Mucosa of descending colon (tissue), 3 donors: Measurements from ENCODE around the gene DOCK4. TPM values are rescaled to one million over a fixed set of nuclear protein-coding genes. Genes with fewer than 3 reads are reported as not detected.

Source experiments
- ATAC-seq: fragments of 200-7000 bp; cut with Tn5 transposase; one replicate; pipeline ENCODE4 v1.9.1; 2020; ENCODE audit warnings: mild to moderate bottlenecking, moderate library complexity
- DNase-seq, 3 donors: peaks; one replicate each; pipeline ENCODE4 v3.0.0-alpha.2; 2020
- H3K36me3 ChIP-seq: fragments of 200-600 bp; one replicate; pipeline ENCODE4 v1.8.0; 2021; ENCODE audit warnings: low read depth, mild to moderate bottlenecking
- H3K4me1 ChIP-seq: fragments of 200-600 bp; one replicate; pipeline ENCODE4 v1.8.0; 2021; ENCODE audit warnings: low read depth, mild to moderate bottlenecking
- H3K4me3 ChIP-seq: fragments of 200-600 bp; one replicate; pipeline ENCODE4 v1.8.0; 2021; ENCODE audit warnings: mild to moderate bottlenecking
- H3K9me3 ChIP-seq: fragments of 200-600 bp; one replicate; pipeline ENCODE4 v1.8.0; 2021; ENCODE audit warnings: mild to moderate bottlenecking
- intact Hi-C, 2 donors: fragments of 100-400 bp; cut with DNase I in 1 of 2; cut with micrococcal nuclease in 1 of 2; formaldehyde crosslinking; loops; one replicate each; pipeline versions ENCODE4 v1.11.0 to v1.11.1; 2022; cut with DNase I, micrococcal nuclease
- total RNA-seq, 3 donors: library from RNA; stranded (reverse); fragmentation: NEBNext Ultra II Directional in 2 of 3; extraction: Animal tissue kit (Norgen Biotek cat#: 25700) in 2 of 3; gene quantifications; one replicate each; pipeline versions ENCODE4 v1.2.1 to v1.2.4, GENCODE V29; 2021 to 2023
- TF ChIP-seq, protein P1 (sequence below): fragments of 200-600 bp; IDR thresholded peaks from one replicate; pipeline ENCODE4 v1.8.0; 2022; ENCODE audit warnings: antibody characterized with exemption, mild to moderate bottlenecking
- donor health status: DM: no; HTN: no; CAD: no; lungs with moderate emphysema.
- donor health status: DM: no; HTN: no; CAD: no.
- donor health status: DM: no; HTN: yes; CAD: no.

The DOCK4 gene
- total RNA-seq, 3 donors from 2014 or later = 9.2 to 18.4 (median 12.7) TPM

DNA sequence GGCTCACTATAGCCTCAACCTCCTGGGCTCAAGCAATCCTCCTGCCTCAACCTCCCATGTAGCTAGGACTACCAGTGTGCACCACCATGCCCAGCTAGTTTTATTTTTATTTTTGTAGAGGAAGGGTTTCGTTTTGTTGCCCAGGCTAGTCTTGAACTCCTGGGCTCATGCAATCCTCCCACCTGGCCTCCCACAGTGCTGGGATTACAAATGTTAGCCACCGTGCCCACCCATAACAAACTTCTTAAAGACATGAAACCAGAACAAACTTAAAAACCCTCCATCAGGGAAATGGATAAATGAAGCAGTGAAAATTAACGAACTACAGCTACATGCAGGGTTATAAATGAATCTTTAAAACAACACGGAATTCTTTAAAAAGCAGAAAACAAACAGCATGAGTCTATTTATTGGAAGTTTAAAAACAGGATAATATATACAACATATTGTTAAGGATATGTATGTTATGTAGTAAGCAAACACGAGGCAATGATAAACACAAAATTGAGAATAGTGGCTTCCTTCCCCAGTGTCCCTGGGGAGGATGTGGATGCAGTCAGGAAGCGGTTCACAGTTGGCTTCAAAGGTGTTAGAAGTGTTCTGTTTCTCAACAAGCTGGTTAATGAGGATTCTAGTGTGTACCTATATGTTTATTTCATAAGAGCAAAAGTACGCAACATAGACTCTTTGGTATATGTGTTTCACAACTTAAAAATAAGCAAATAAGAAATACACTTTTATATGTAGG lies 515.7 kb downstream of the DOCK4 start:
- intact Hi-C loops = no loop called here
- no peak for ATAC-seq
- Histone ChIP-seq H3K9me3 (no peaks in the 10 kb centered on the region), H3K36me3 (no peaks in the 10 kb centered on the region), H3K4me3 (no peak overlapping the region), H3K4me1 (no peaks in the 10 kb centered on the region)
- no peak for DNase-seq
- TF ChIP-seq, protein P1, sequence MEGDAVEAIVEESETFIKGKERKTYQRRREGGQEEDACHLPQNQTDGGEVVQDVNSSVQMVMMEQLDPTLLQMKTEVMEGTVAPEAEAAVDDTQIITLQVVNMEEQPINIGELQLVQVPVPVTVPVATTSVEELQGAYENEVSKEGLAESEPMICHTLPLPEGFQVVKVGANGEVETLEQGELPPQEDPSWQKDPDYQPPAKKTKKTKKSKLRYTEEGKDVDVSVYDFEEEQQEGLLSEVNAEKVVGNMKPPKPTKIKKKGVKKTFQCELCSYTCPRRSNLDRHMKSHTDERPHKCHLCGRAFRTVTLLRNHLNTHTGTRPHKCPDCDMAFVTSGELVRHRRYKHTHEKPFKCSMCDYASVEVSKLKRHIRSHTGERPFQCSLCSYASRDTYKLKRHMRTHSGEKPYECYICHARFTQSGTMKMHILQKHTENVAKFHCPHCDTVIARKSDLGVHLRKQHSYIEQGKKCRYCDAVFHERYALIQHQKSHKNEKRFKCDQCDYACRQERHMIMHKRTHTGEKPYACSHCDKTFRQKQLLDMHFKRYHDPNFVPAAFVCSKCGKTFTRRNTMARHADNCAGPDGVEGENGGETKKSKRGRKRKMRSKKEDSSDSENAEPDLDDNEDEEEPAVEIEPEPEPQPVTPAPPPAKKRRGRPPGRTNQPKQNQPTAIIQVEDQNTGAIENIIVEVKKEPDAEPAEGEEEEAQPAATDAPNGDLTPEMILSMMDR = no peak

DNA sequence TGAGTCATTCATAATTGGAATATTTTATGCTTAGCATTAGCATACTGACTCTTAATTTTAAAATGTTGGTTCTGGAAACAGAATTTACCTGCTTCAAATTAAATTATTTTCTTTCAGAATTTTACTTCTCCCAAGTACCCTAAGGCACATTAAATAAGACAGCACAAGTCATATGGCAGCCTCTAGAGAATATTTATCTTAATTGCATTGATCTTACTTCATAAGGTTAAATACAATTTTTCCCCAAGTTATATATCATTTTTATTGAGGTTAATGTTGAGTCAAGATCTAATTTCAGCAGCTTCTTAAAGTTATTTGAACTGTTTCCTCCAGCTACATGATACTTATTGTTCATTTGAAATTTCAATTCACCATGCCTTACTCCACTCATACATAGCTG lies 520.9 kb downstream of the DOCK4 start:
- ATAC-seq (no peak), DNase-seq (no peak)
- no peaks in the 10 kb centered on the region for H3K9me3 ChIP-seq
- no peak overlapping the region for H3K4me3 ChIP-seq
- intact Hi-C loops = no loop called here
- no peaks in the 10 kb centered on the region for H3K4me1 ChIP-seq
- TF ChIP-seq, protein P1 = no peak
- no peaks in the 10 kb centered on the region for H3K36me3 ChIP-seq

DNA sequence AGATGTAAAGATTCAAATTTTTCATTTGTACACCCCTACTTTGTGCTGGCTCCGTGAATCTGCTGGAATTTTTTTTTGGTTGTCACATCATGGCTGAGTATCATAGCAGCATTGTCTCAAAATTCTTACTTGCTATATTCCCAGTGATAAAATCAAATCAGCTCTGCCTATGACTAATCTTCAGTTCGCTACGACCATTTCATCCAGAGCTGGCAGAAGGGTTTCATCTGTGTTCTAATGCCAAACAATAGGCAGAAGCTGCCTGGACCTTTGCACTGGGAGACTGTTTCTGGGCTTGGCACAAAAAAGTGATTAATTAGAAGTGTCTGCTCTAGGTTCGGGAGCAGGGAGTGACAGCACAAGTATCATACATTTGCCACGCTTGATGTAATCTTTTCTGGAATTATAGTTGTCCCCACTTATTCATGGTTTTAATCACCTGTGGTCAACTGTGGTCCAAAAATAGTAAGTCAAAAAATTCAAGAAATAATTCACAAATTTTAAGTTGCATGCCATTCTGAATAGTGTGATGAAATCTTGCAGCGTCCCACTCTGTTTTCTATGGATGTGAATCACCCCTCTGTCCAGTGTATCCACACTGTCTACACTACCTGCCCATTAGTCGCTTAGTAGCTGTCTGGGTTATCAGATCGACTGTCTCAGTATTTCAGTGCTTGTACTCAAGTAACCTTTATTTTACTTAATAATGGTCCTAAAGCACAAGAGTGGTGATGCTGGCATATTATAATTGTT lies 523.4 kb downstream of the DOCK4 start:
- Histone ChIP-seq H3K9me3 (no peaks in the 10 kb centered on the region), H3K36me3 (no peaks in the 10 kb centered on the region), H3K4me1 (no peaks in the 10 kb centered on the region), H3K4me3 (no peak overlapping the region)
- DNase-seq (no peak), ATAC-seq (no peak)
- TF ChIP-seq, protein P1 = no peak
- intact Hi-C loops = no loop called here

- Histone ChIP-seq H3K9me3 (no peaks in the 10 kb centered on the region), H3K4me1 (no peaks in the 10 kb centered on the region), H3K36me3 (no peaks in the 10 kb centered on the region), H3K4me3 (no peak overlapping the region)
- no peak for ATAC-seq
- TF ChIP-seq, protein P1 = no peak
- no peak for DNase-seq
- intact Hi-C loops = no loop called here
Observed at GRCh38 chr7:111681242-111681641, 525.0 kb downstream of the DOCK4 start.

DNA sequence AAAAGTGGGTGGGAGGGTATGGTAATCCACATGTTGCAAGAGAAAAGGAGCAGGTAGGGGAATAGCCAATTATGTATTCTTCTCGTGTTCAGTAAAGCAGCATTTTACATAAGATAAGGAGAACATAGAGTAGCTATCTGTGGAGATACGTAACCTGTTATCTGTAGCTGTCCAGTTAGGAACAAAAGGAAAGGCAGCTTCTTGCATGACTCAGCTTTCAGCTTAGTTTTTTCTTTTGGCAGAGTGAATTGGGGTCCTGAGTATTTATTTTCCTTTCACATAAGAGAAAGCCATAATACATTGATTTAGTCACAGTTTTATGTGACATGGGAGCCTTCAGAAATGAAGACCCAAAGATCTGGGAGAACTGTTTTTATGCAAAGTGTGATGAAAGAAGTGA lies 527.2 kb downstream of the DOCK4 start:
- ATAC-seq (no peak), DNase-seq (no peak)
- no peak overlapping the region for H3K4me3 ChIP-seq
- TF ChIP-seq, protein P1 = no peak
- no peaks in the 10 kb centered on the region for H3K36me3 ChIP-seq
- intact Hi-C loops = no loop called here
- no peaks in the 10 kb centered on the region for H3K4me1 ChIP-seq
- no peaks in the 10 kb centered on the region for H3K9me3 ChIP-seq
